ENCODE data around the gene C6orf136.

DNA sequence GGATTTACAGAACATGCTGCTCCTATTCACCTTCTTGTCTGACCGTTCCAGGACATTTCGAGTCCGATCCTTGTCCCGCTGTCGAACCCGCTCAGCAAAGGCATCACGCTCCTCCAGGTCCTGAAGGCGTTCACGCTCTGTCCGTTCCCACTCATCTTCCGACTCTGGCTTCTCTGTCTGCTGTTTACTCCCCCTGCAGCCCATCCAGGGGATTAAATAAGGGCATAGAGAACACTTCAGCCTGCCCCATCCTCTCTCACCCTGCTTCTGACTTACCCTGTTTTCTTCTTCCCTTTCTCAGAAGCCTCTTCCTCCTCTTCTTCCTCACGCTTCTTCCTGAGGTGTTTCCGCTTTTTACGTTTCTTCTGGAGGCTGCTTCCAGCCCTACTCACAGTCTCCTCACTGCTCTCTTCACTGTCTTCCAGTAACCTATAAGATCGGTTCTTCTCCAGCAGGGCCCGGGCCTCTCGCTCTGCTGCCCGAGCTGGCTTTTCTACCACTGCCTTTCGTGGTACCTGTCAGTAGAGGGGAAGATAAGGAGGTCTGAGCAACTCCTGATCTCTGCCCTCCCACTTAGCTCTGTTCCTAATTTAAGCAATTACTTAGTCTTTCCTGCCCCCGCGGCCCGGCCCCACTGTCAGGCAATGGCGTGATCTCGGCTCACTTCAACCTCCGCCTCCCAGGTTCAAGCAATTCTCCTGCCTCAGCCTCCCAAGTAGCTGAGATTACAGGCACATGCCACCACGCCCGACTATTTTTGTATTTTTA is 24.0 kb downstream of the C6orf136 start:
- TF ChIP-seq CTCF (IDR thresholded peaks at IDR 0.05) = no peak
- TF ChIP-seq, protein P1, sequence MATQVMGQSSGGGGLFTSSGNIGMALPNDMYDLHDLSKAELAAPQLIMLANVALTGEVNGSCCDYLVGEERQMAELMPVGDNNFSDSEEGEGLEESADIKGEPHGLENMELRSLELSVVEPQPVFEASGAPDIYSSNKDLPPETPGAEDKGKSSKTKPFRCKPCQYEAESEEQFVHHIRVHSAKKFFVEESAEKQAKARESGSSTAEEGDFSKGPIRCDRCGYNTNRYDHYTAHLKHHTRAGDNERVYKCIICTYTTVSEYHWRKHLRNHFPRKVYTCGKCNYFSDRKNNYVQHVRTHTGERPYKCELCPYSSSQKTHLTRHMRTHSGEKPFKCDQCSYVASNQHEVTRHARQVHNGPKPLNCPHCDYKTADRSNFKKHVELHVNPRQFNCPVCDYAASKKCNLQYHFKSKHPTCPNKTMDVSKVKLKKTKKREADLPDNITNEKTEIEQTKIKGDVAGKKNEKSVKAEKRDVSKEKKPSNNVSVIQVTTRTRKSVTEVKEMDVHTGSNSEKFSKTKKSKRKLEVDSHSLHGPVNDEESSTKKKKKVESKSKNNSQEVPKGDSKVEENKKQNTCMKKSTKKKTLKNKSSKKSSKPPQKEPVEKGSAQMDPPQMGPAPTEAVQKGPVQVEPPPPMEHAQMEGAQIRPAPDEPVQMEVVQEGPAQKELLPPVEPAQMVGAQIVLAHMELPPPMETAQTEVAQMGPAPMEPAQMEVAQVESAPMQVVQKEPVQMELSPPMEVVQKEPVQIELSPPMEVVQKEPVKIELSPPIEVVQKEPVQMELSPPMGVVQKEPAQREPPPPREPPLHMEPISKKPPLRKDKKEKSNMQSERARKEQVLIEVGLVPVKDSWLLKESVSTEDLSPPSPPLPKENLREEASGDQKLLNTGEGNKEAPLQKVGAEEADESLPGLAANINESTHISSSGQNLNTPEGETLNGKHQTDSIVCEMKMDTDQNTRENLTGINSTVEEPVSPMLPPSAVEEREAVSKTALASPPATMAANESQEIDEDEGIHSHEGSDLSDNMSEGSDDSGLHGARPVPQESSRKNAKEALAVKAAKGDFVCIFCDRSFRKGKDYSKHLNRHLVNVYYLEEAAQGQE (IDR thresholded peaks at IDR 0.05; ENCODE audit: insufficient read depth in 1 of 2, low read depth in 2 of 2, low read length in 1 of 2) = no peak
- no peak for TF ChIP-seq POLR2AphosphoS5 (IDR thresholded peaks at IDR 0.05; ENCODE audit: low read depth, low read length)
- no peak for TF ChIP-seq SIN3A (IDR thresholded peaks at IDR 0.05; ENCODE audit: borderline replicate concordance, insufficient read depth, low read depth, low read length)
